Smooth muscle cell (in vitro differentiated cells): ENCODE data around the gene MRPL53. TPM values are rescaled to one million over a fixed set of nuclear protein-coding genes. Genes with fewer than 3 reads are reported as not detected.
"Not testable (repeated sequence)": the region's sequence is repeated elsewhere in the genome, so short reads cannot be mapped to it uniquely, and the experiment has no call there.

Source experiments
- DNase-seq: peaks from one replicate; lab custom pipeline; 2025; ENCODE audit not compliant: unreplicated experiment; lab: John Stamatoyannopoulos, UW
- H2AFZ ChIP-seq: fragments of 200-600 bp; sonication (generic); 2 replicates; pipeline ENCODE4 v1.6.0; 2016; ENCODE audit warnings: antibody characterized with exemption, low read depth, mild to moderate bottlenecking
- H3F3A ChIP-seq: fragments of 200-600 bp; sonication (generic); 2 replicates; pipeline ENCODE4 v1.6.0; 2017; ENCODE audit warnings: antibody characterized with exemption, low read depth
- H3K27ac ChIP-seq: fragments of 200-600 bp; sonication (generic); 2 replicates; pipeline ENCODE4 v1.5.1; 2016; ENCODE audit warnings: low read depth, mild to moderate bottlenecking
- H3K27me3 ChIP-seq: fragments of 200-600 bp; sonication (generic); 2 replicates; pipeline ENCODE4 v1.6.1; 2016; ENCODE audit warnings: low read depth, mild to moderate bottlenecking
- H3K36me3 ChIP-seq: fragments of 200-600 bp; sonication (generic); 2 replicates; pipeline ENCODE4 v1.5.1; 2016; ENCODE audit warnings: low read depth
- H3K4me1 ChIP-seq: fragments of 200-600 bp; sonication (generic); 2 replicates; pipeline ENCODE4 v1.5.1; 2016; ENCODE audit warnings: low read depth
- H3K4me2 ChIP-seq: fragments of 200-600 bp; sonication (generic); 2 replicates; pipeline ENCODE4 v1.6.0; 2016; ENCODE audit warnings: mild to moderate bottlenecking
- H3K4me3 ChIP-seq: fragments of 200-600 bp; sonication (generic); 2 replicates; pipeline ENCODE4 v1.5.1; 2016; ENCODE audit warnings: mild to moderate bottlenecking
- H3K79me2 ChIP-seq: fragments of 200-600 bp; sonication (generic); 2 replicates; pipeline ENCODE4 v1.6.0; 2016; ENCODE audit warnings: low read depth, mild to moderate bottlenecking
- H3K9ac ChIP-seq: fragments of 200-600 bp; sonication (generic); 2 replicates; pipeline ENCODE4 v1.6.0; 2016; ENCODE audit warnings: low read depth
- H3K9me3 ChIP-seq: fragments of 200-600 bp; sonication (generic); replicated peaks from 2 replicates; pipeline ENCODE4 v1.5.1; 2016; ENCODE audit warnings: low read depth
- H4K20me1 ChIP-seq: fragments of 200-600 bp; sonication (generic); 2 replicates; pipeline ENCODE4 v1.6.0; 2016; ENCODE audit warnings: low read depth
- CTCF ChIP-seq: fragments of 200-600 bp; sonication (generic); IDR thresholded peaks from 2 replicates; pipeline ENCODE4 v1.5.1; 2017; ENCODE audit warnings: borderline replicate concordance, mild to moderate bottlenecking, antibody characterized with exemption; ENCODE audit not compliant: insufficient read depth, poor library complexity, severe bottlenecking
- WGBS: methylation state at CpG from one replicate; pipeline ENCODE4 v1.1.7; 2016; ENCODE audit warnings: low lambda C conversion rate; 5-methylcytosine and 5-hydroxymethylcytosine counted together
- polyA plus RNA-seq: library from polyadenylated mRNA; unstranded; fragments of >200 nt; fragmentation: Nextera tagmentation; extraction: Ambion mirVana; gene quantifications from 2 replicates; pipeline ENCODE4 v1.2.1, GENCODE V29; 2016
- total RNA-seq: library from RNA; depleted of rRNA; stranded (reverse); fragments of >200 nt; gene quantifications from 2 replicates; pipeline ENCODE4 v1.2.3, GENCODE V29; 2014

Gene MRPL53
- total and polyA plus RNA-seq, 2 experiments from 2014 or later: 12.0 to 76.8 TPM

GRCh38 chr2:74474481-74474880 lies 2.0 kb upstream of the MRPL53 start:
- Histone ChIP-seq H3K9ac (no peak overlapping the region), H3K36me3 (no peaks in the 10 kb centered on the region)
- 96% methylated on average over 6 of the region's 6 CpGs for WGBS

GRCh38 chr2:74472945-74473258 lies 422 bp upstream of the MRPL53 start:
- no peak for DNase-seq
- Histone ChIP-seq H3K4me1 (peaks cover 12% of the 10 kb centered on the region), H3K4me3 (peak overlapping the region; percentile 65), H3K27ac (peak overlapping the region; percentile 91), H4K20me1 (no peaks in the 10 kb centered on the region), H3K9me3 (no peaks in the 10 kb centered on the region), H3K36me3 (no peaks in the 10 kb centered on the region), H3K79me2 (peaks cover 2% of the 10 kb centered on the region), H2AFZ (peak overlapping the region; percentile 88), H3K4me2 (peak overlapping the region; percentile 89), H3K9ac (peak overlapping the region; percentile 69), H3F3A (peaks cover 5% of the 10 kb centered on the region), H3K27me3 (no peaks in the 10 kb centered on the region)
- TF ChIP-seq CTCF: no peak
- 22% methylated on average over 7 of the region's 7 CpGs for WGBS

More at GRCh38 chr2:74474481-74474880, 2.0 kb upstream of the MRPL53 start:
- DNase-seq: no peak
- no peaks in the 10 kb centered on the region for H3K27me3 ChIP-seq
- H3F3A ChIP-seq: peaks cover 5% of the 10 kb centered on the region
- no peak overlapping the region for H2AFZ ChIP-seq
- H4K20me1 ChIP-seq: no peaks in the 10 kb centered on the region
- H3K4me1 ChIP-seq: peaks cover 12% of the 10 kb centered on the region
- no peak overlapping the region for H3K4me3 ChIP-seq
- H3K4me2 ChIP-seq: no peak overlapping the region
- TF ChIP-seq CTCF: no peak
- H3K9me3 ChIP-seq: no peaks in the 10 kb centered on the region
- H3K79me2 ChIP-seq: peaks cover 8% of the 10 kb centered on the region
- no peak overlapping the region for H3K27ac ChIP-seq

GRCh38 chr2:74471332-74472065 lies 981 bp downstream of the MRPL53 start:
- peak overlapping the region; percentile 70 for H3K9ac ChIP-seq
- WGBS: 70% methylated on average over 16 of the region's 16 CpGs
- peak overlapping the region; percentile 88 for H2AFZ ChIP-seq
- H3K27me3 ChIP-seq: no peaks in the 10 kb centered on the region
- peak overlapping the region; percentile 89 for H3K4me2 ChIP-seq
- no peaks in the 10 kb centered on the region for H3K36me3 ChIP-seq
- peak overlapping the region; percentile 91 for H3K27ac ChIP-seq
- TF ChIP-seq CTCF: no peak
- DNase-seq: no peak
- H3K79me2 ChIP-seq: peaks cover 3% of the 10 kb centered on the region
- peaks cover 11% of the 10 kb centered on the region for H3F3A ChIP-seq
- H3K9me3 ChIP-seq: no peaks in the 10 kb centered on the region
- H3K4me1 ChIP-seq: peaks cover 12% of the 10 kb centered on the region
- no peaks in the 10 kb centered on the region for H4K20me1 ChIP-seq
- peak overlapping the region; percentile 65 for H3K4me3 ChIP-seq

GRCh38 chr2:74470742-74471141 lies 1.7 kb downstream of the MRPL53 start:
- not testable (repeated sequence) for H3K27ac ChIP-seq, H3K36me3 ChIP-seq, DNase-seq, H3K4me3 ChIP-seq, H2AFZ ChIP-seq, H3K9me3 ChIP-seq, H3K79me2 ChIP-seq, H3K27me3 ChIP-seq, H4K20me1 ChIP-seq, H3K4me2 ChIP-seq, H3K9ac ChIP-seq
- 98% methylated on average over 12 of the region's 12 CpGs for WGBS
- peaks cover 11% of the 10 kb centered on the region for H3F3A ChIP-seq
- peaks cover 16% of the 10 kb centered on the region for H3K4me1 ChIP-seq
